ENCODE measurements around the gene SLCO4A1.

SLCO4A1 gene

DNA sequence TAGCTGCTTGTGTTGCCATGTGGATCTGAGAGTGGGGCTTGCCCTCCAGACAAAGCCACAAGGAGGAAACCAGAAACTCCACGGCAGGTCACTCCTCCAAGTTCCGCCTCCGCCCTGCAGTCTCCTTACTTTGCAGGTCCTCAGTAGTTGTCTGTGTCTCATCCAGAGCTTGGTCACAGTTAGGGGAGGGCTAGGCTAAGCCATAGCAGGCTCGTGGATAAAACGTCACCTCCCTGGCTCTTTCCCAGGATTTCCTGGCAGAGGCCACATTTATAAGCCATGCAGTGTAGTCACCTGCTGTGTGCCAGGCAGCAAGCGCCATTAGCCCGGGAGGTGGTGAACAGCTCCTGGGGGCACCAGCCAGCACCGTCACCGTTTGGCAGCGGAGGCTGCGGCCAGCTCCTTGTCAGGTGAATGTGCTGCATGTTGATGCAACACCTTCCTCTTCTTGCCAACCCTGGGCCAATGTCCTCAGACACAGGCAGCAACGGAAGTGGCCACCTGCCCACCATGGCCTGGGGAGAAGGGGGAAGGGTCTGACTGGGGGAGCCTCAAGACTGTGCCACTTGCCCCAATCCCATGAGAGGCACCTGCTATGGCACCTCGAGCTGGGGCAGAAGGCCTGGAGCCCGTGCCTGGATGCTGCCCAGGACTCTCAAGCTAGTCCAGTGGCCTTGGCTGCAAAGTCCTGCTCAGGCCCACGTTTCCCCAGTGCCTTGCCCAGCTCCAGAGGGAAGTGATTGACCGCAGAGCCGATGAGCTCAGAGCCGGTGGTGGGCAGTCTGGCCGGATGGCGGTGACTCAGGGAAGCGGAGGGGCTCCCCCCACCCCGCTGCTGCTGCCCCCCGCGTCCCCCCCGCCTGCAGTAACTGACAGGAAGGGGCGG, 39.0 kb upstream of the SLCO4A1 start:
- Mint-ChIP-seq H3K4me3 (peak overlapping the region; percentile 71), H3K27me3 (ENCODE audit: low read depth) (peaks cover 37% of the 10 kb centered on the region), H3K36me3 (ENCODE audit: low read depth) (no peaks in the 10 kb centered on the region), H3K27ac (peak overlapping the region; percentile 57), H3K4me1 (ENCODE audit: low read depth) (peaks cover 31% of the 10 kb centered on the region), H3K9me3 (no peaks in the 10 kb centered on the region)

DNA sequence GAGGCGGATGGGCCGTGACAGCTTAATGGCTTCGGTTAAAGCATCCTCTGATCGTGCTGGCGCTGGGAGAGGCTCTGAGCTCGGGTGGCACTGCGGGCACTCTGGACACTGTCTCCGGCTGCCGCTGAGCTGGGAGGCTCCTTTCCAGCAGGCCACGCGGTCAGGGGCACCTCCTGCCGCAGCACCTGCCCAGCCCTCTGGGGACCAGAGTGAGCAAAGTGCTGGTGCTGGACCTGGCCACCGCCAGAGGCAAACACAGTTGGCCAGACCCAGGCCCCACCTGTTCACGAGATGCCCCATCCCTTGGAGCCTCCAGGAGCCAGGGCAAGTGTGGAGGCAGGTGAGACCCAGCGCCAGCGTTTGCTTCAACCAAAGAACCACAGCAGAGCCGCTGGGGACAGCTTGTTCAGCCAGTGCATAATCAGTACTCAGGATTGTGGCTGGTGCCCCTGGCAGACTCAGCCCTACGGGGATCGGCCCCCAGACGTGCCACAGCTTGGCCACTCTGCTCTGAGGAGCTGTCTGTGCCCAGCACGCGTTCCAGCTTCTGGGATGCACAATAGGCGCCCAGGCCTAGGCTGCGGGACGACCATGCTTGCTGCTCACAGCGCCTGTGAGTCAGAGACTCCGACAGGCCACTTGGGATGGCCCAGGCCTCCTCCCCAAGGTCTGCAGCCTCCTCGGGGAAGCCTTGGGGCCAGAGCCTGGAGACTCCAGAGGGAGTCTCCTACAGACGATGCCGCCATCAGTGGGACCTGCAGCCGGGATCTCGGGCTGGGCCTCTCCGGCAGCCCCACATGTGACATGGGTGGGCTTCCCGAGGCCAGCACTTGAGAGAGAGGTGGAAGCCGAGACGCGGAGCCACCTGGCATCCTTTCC, 38.2 kb upstream of the SLCO4A1 start:
- no peak overlapping the region for H3K27ac Mint-ChIP-seq
- peaks cover 22% of the 10 kb centered on the region for H3K4me1 Mint-ChIP-seq (ENCODE audit: low read depth)
- no peaks in the 10 kb centered on the region for H3K36me3 Mint-ChIP-seq (ENCODE audit: low read depth)

DNA sequence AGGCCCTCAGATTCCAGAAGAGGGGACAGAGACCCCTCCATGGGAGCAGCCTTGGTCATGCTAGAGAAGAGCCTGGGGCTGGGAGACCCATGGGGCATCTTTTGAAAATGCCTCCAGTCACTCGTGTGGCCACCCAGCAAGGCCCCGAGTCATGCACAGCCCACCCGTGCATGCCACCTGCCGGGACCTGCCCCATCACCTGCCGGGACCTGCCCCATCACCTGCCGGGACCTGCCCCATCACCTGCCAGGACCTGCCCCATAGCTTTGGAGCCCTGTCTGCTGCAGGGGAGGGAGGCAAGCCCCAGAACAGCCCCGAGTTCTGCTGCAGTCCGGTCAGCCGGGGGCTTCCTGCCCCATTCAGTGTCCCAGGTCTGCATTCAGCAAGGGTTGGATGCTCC, 37.5 kb upstream of the SLCO4A1 start:
- H3K9me3 Mint-ChIP-seq: no peaks in the 10 kb centered on the region
- no peak overlapping the region for H3K27ac Mint-ChIP-seq
- H3K4me1 Mint-ChIP-seq (ENCODE audit: low read depth): peaks cover 20% of the 10 kb centered on the region
- no peak overlapping the region for H3K4me3 Mint-ChIP-seq
- no peaks in the 10 kb centered on the region for H3K36me3 Mint-ChIP-seq (ENCODE audit: low read depth)
- peaks cover 31% of the 10 kb centered on the region for H3K27me3 Mint-ChIP-seq (ENCODE audit: low read depth)

More for the DNA sequence above, 38.2 kb upstream of the SLCO4A1 start:
- Mint-ChIP-seq H3K27me3 (ENCODE audit: low read depth) (peaks cover 32% of the 10 kb centered on the region), H3K9me3 (no peaks in the 10 kb centered on the region), H3K4me3 (no peak overlapping the region)

- Mint-ChIP-seq H3K36me3 (ENCODE audit: low read depth) (peaks cover under 1% of the 10 kb centered on the region), H3K27me3 (ENCODE audit: low read depth) (peaks cover 28% of the 10 kb centered on the region), H3K4me3 (no peak overlapping the region), H3K9me3 (peaks cover 1% of the 10 kb centered on the region), H3K27ac (no peak overlapping the region), H3K4me1 (ENCODE audit: low read depth) (peaks cover 20% of the 10 kb centered on the region)
These were observed 36.9 kb upstream of the SLCO4A1 start for GRCh38 chr20:62605236-62605943.

GRCh38 chr20:62606016-62606415, 36.3 kb upstream of the SLCO4A1 start:
- H3K4me1 Mint-ChIP-seq (ENCODE audit: low read depth): peaks cover 17% of the 10 kb centered on the region
- H3K27me3 Mint-ChIP-seq (ENCODE audit: low read depth): peaks cover 22% of the 10 kb centered on the region
- H3K9me3 Mint-ChIP-seq: peaks cover 7% of the 10 kb centered on the region
- no peak overlapping the region for H3K27ac Mint-ChIP-seq
- peaks cover 4% of the 10 kb centered on the region for H3K36me3 Mint-ChIP-seq (ENCODE audit: low read depth)
- no peak overlapping the region for H3K4me3 Mint-ChIP-seq

- peaks cover 4% of the 10 kb centered on the region for H3K36me3 Mint-ChIP-seq (ENCODE audit: low read depth)
- peaks cover 16% of the 10 kb centered on the region for H3K4me1 Mint-ChIP-seq (ENCODE audit: low read depth)
- H3K27ac Mint-ChIP-seq: no peak overlapping the region
- H3K9me3 Mint-ChIP-seq: peaks cover 13% of the 10 kb centered on the region
- no peak overlapping the region for H3K4me3 Mint-ChIP-seq
- H3K27me3 Mint-ChIP-seq (ENCODE audit: low read depth): peaks cover 20% of the 10 kb centered on the region
These were observed 35.6 kb upstream of the SLCO4A1 start for GRCh38 chr20:62606551-62607201.

GRCh38 chr20:62607366-62608217, 34.7 kb upstream of the SLCO4A1 start:
- H3K27ac Mint-ChIP-seq: no peak overlapping the region
- peaks cover 13% of the 10 kb centered on the region for H3K9me3 Mint-ChIP-seq
- H3K36me3 Mint-ChIP-seq (ENCODE audit: low read depth): peaks cover 4% of the 10 kb centered on the region
- H3K4me3 Mint-ChIP-seq: no peak overlapping the region
- peaks cover 7% of the 10 kb centered on the region for H3K4me1 Mint-ChIP-seq (ENCODE audit: low read depth)
- peaks cover 13% of the 10 kb centered on the region for H3K27me3 Mint-ChIP-seq (ENCODE audit: low read depth)

DNA sequence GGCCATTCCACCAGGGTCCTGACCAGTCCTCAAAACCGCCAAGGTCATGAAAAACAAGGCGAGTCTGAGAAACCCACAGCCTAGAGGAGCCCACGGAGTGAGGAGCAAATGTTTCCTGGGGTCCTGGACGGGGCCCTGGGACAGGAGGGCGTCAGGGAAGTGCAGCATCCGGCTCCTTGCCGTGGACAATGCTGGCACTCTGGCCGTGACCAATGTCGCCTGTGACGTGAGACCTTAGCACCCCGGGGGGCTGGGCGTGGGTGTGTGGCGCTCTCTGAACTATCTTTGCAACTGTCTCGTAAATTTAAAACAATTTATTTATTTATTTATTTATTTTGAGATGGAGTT, 34.1 kb upstream of the SLCO4A1 start:
- Mint-ChIP-seq H3K27me3 (ENCODE audit: low read depth) (peaks cover 16% of the 10 kb centered on the region), H3K9me3 (peaks cover 13% of the 10 kb centered on the region), H3K4me3 (no peak overlapping the region), H3K4me1 (ENCODE audit: low read depth) (peaks cover 1% of the 10 kb centered on the region), H3K36me3 (ENCODE audit: low read depth) (peaks cover 4% of the 10 kb centered on the region), H3K27ac (no peak overlapping the region)

DNA sequence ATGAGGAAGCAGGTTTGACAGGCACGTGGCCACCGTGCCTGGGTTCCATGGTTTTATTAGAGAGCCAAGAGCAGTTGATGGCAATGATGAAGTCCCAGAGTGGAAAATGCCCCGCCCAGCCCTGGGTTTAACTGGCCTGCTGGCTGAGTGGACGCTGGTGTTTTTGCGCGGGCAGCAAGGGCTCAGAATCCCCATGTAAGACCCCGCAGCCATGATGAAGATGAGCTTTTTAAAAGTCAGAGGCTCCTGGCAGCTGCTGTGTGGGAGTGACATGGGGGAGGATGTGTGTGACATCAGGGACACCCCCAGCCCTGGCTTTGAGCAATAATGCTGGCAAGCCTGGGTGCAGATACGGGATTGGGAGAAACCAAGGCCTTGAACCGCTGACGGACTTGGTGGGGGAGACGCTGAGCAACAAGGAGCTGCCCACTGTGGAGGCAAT, 33.0 kb upstream of the SLCO4A1 start:
- Mint-ChIP-seq H3K4me3 (no peak overlapping the region), H3K27ac (no peak overlapping the region), H3K36me3 (ENCODE audit: low read depth) (peaks cover 4% of the 10 kb centered on the region), H3K27me3 (ENCODE audit: low read depth) (peaks cover 21% of the 10 kb centered on the region), H3K9me3 (peaks cover 13% of the 10 kb centered on the region), H3K4me1 (ENCODE audit: low read depth) (no peaks in the 10 kb centered on the region)

- H3K4me3 Mint-ChIP-seq: no peak overlapping the region
- H3K4me1 Mint-ChIP-seq (ENCODE audit: low read depth): no peaks in the 10 kb centered on the region
- peaks cover 13% of the 10 kb centered on the region for H3K9me3 Mint-ChIP-seq
- no peak overlapping the region for H3K27ac Mint-ChIP-seq
- peaks cover 21% of the 10 kb centered on the region for H3K27me3 Mint-ChIP-seq (ENCODE audit: low read depth)
- H3K36me3 Mint-ChIP-seq (ENCODE audit: low read depth): peaks cover 4% of the 10 kb centered on the region
These were observed 32.2 kb upstream of the SLCO4A1 start for GRCh38 chr20:62609811-62610757.

- Mint-ChIP-seq H3K27ac (no peak overlapping the region), H3K4me1 (ENCODE audit: low read depth) (peaks cover 1% of the 10 kb centered on the region), H3K36me3 (ENCODE audit: low read depth) (peaks cover 4% of the 10 kb centered on the region), H3K27me3 (ENCODE audit: low read depth) (peaks cover 21% of the 10 kb centered on the region), H3K4me3 (no peak overlapping the region), H3K9me3 (peaks cover 13% of the 10 kb centered on the region)
These were observed 31.3 kb upstream of the SLCO4A1 start for GRCh38 chr20:62611012-62611411.

GRCh38 chr20:62611819-62612218, 30.5 kb upstream of the SLCO4A1 start:
- H3K27me3 Mint-ChIP-seq (ENCODE audit: low read depth): peaks cover 17% of the 10 kb centered on the region
- H3K36me3 Mint-ChIP-seq (ENCODE audit: low read depth): peaks cover 4% of the 10 kb centered on the region
- H3K9me3 Mint-ChIP-seq: peaks cover 13% of the 10 kb centered on the region
- H3K4me1 Mint-ChIP-seq (ENCODE audit: low read depth): peaks cover 4% of the 10 kb centered on the region
- H3K27ac Mint-ChIP-seq: no peak overlapping the region
- no peak overlapping the region for H3K4me3 Mint-ChIP-seq
